ENCODE results near the gene PHC2.

PHC2 gene

GRCh38 chr1:33392639-33393038 is 38.3 kb downstream of the PHC2 start:
- Histone ChIP-seq H3K4me1 (no peaks in the 10 kb centered on the region), H2AFZ (no peak overlapping the region), H3K9me3 (ENCODE audit: control insufficient read depth, low read length) (no peaks in the 10 kb centered on the region), H3K9ac (no peak overlapping the region), H3K79me2 (no peaks in the 10 kb centered on the region), H3K27me3 (ENCODE audit: control insufficient read depth, insufficient read depth, low read length) (no peaks in the 10 kb centered on the region), H3K4me2 (ENCODE audit: low read length) (no peak overlapping the region), H3K4me3 (ENCODE audit: low read depth, low read length) (no peak overlapping the region), H3K27ac (no peak overlapping the region), H3K36me3 (ENCODE audit: control insufficient read depth, insufficient read depth, low read length) (no peaks in the 10 kb centered on the region)
- TF ChIP-seq CTCF (IDR thresholded peaks at IDR 0.05) = no peak

- Histone ChIP-seq H3K36me3 (ENCODE audit: control insufficient read depth, insufficient read depth, low read length) (no peaks in the 10 kb centered on the region), H3K9ac (no peak overlapping the region), H3K79me2 (no peaks in the 10 kb centered on the region), H2AFZ (no peak overlapping the region), H3K27ac (no peak overlapping the region), H3K27me3 (ENCODE audit: control insufficient read depth, insufficient read depth, low read length) (no peaks in the 10 kb centered on the region), H3K4me3 (ENCODE audit: low read depth, low read length) (no peak overlapping the region), H3K9me3 (ENCODE audit: control insufficient read depth, low read length) (no peaks in the 10 kb centered on the region), H3K4me1 (no peaks in the 10 kb centered on the region), H3K4me2 (ENCODE audit: low read length) (no peak overlapping the region)
- no peak for TF ChIP-seq CTCF (IDR thresholded peaks at IDR 0.05)
Measured at GRCh38 chr1:33392206-33392605, 38.7 kb downstream of the PHC2 start.

GRCh38 chr1:33391343-33392078 is 39.4 kb downstream of the PHC2 start:
- H3K27ac ChIP-seq = no peak overlapping the region
- H2AFZ ChIP-seq = no peak overlapping the region
- no peaks in the 10 kb centered on the region for H3K9me3 ChIP-seq (ENCODE audit: control insufficient read depth, low read length)
- H3K36me3 ChIP-seq (ENCODE audit: control insufficient read depth, insufficient read depth, low read length) = no peaks in the 10 kb centered on the region
- H3K4me1 ChIP-seq = no peaks in the 10 kb centered on the region
- TF ChIP-seq CTCF (IDR thresholded peaks at IDR 0.05) = no peak
- no peak overlapping the region for H3K4me3 ChIP-seq (ENCODE audit: low read depth, low read length)
- H3K27me3 ChIP-seq (ENCODE audit: control insufficient read depth, insufficient read depth, low read length) = no peaks in the 10 kb centered on the region
- no peaks in the 10 kb centered on the region for H3K79me2 ChIP-seq
- H3K4me2 ChIP-seq (ENCODE audit: low read length) = no peak overlapping the region
- no peak overlapping the region for H3K9ac ChIP-seq

- Histone ChIP-seq H3K4me1 (no peaks in the 10 kb centered on the region), H3K36me3 (ENCODE audit: control insufficient read depth, insufficient read depth, low read length) (no peaks in the 10 kb centered on the region), H3K9me3 (ENCODE audit: control insufficient read depth, low read length) (no peaks in the 10 kb centered on the region), H3K27me3 (ENCODE audit: control insufficient read depth, insufficient read depth, low read length) (no peaks in the 10 kb centered on the region), H2AFZ (no peak overlapping the region), H3K9ac (no peak overlapping the region), H3K4me3 (ENCODE audit: low read depth, low read length) (no peak overlapping the region), H3K4me2 (ENCODE audit: low read length) (no peak overlapping the region), H3K27ac (no peak overlapping the region), H3K79me2 (no peaks in the 10 kb centered on the region)
- no peak for TF ChIP-seq CTCF (IDR thresholded peaks at IDR 0.05)
Measured at GRCh38 chr1:33390542-33390941, 40.4 kb downstream of the PHC2 start.

All from parathyroid adenoma (tissue), 2 donors.